ENCODE data around the gene CST11. TPM values are rescaled to one million over a fixed set of nuclear protein-coding genes. Genes with fewer than 3 reads are reported as not detected.

CST11 gene
- total and polyA plus RNA-seq, 11 donors, result not detected

DNA sequence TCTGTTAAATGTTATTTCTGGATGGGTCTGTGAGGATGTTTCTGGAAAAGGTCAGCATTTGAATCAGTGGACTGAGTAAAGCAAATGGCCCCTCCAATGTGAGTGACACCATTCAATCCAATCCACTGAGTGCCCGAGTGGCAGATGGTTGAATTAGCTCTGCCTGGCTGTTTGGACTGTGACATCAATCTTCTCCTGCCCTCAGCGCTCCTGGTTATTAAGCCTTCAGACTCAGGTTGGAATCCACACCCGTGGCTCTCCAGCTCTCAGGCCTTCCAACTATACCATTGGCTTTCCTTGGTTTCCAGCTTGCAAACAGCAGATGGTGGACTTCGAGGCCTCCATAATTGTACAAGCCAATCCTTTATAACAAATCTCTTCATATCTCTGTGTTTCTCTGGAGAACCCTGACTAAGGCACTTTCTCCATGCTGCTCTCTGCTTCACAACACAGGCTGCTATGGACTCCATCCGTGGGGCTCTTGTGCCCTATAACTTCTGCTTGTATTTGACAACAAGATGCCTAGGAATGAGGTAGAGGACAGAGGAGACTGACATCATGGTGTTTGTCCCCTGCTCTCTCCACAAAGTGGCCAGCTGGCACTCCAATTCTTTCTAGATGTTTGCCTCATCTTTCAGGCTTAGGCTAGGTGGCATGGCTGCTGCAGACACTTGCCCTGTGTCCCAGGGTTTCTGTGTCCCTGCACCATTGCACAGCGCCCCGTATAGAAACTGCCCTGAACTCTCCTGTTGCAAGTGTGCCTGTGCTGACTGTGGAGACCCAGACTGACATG lies 18.0 kb downstream of the CST11 start:
- Histone ChIP-seq H3K9me3 (no peaks in the 10 kb centered on the region), H3K27me3 (no peaks in the 10 kb centered on the region), H3K36me3 (no peaks in the 10 kb centered on the region), H3K4me1 (peaks cover 0 to 11% (median 0%) of the 10 kb centered on the region in 12 donors), H3K27ac (no peak overlapping the region), H3K4me3 (no peak overlapping the region)
- WGBS, 4 donors, result 85 to 92% (median 90%) methylated on average over 7 of the region's 7 CpGs
- TF ChIP-seq, protein P1, sequence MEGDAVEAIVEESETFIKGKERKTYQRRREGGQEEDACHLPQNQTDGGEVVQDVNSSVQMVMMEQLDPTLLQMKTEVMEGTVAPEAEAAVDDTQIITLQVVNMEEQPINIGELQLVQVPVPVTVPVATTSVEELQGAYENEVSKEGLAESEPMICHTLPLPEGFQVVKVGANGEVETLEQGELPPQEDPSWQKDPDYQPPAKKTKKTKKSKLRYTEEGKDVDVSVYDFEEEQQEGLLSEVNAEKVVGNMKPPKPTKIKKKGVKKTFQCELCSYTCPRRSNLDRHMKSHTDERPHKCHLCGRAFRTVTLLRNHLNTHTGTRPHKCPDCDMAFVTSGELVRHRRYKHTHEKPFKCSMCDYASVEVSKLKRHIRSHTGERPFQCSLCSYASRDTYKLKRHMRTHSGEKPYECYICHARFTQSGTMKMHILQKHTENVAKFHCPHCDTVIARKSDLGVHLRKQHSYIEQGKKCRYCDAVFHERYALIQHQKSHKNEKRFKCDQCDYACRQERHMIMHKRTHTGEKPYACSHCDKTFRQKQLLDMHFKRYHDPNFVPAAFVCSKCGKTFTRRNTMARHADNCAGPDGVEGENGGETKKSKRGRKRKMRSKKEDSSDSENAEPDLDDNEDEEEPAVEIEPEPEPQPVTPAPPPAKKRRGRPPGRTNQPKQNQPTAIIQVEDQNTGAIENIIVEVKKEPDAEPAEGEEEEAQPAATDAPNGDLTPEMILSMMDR (IDR thresholded peaks at IDR 0.05), result no peak
- no peak for TF ChIP-seq POLR2A (IDR thresholded peaks at IDR 0.05)
- intact Hi-C loops (cut with DNase I), result no loop called here
- ATAC-seq (no peak), DNase-seq (no peak)

DNA sequence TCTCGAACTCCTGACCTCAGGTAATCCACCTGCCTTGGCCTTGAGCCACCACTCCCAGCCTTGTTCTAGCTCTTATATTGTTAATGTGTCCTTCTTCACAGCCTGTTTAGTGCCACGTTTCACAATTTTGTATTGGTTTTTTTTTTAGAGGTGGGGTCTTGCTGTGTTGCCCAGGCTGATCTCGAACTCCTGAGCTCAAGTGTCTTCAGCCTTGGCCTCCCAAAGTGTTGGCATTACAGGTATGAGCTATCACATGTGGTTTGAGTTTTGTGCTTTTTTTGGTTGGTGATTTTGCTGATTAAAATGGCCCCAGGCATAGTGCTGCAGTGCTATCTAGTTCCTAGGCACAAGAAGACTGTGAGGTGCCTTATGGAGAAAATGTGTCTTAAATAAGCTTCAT lies 19.0 kb downstream of the CST11 start:
- DNase-seq, result no peak
- H3K36me3 ChIP-seq, result no peaks in the 10 kb centered on the region
- H3K4me3 ChIP-seq, result no peak overlapping the region
- H3K27me3 ChIP-seq, result no peaks in the 10 kb centered on the region
- WGBS, 4 donors, result 81 to 89% (median 87%) methylated on average over 3 of the region's 3 CpGs
- H3K27ac ChIP-seq, result no peak overlapping the region
- TF ChIP-seq, protein P1 (IDR thresholded peaks at IDR 0.05), result no peak
- no peak for ATAC-seq
- H3K9me3 ChIP-seq, result no peaks in the 10 kb centered on the region
- peaks cover 0 to 11% (median 0%) of the 10 kb centered on the region in 12 donors for H3K4me1 ChIP-seq
- intact Hi-C loops (cut with DNase I), result no loop called here

DNA sequence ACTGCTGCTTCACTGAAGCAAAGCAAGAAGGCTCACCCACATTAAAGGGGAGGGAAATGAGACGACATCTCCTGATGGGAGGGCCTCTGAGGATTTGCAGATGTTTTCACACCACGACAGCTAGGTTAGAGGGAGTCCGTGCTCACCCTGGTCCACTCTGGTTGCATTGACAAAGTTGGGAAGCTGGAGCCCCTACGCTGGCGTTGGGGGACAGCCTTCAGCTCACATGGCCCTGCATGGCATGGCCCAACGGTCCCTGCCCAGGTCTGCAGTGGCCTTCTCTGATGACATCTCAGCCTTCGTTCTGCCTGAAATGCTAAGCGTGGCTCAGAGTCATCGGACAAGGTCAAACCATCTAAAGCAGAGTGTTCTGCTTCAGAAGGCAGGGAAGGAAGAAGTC lies 27.5 kb downstream of the CST11 start:
- TF ChIP-seq, protein P1 (IDR thresholded peaks at IDR 0.05), result no peak
- TF ChIP-seq POLR2A (IDR thresholded peaks at IDR 0.05), result no peak
- Histone ChIP-seq H3K27ac (no peak overlapping the region), H3K4me3 (no peak overlapping the region), H3K4me1 (peaks cover 0 to 7% (median 5%) of the 10 kb centered on the region in 12 donors), H3K27me3 (peaks cover 0 to 2% (median 0%) of the 10 kb centered on the region in 9 donors), H3K9me3 (no peaks in the 10 kb centered on the region), H3K36me3 (no peaks in the 10 kb centered on the region)
- 83 to 86% (median 84%) methylated on average over 6 to 9 of the region's 9 CpGs for WGBS, 4 donors
- no peak for ATAC-seq
- DNase-seq, result no peak
- intact Hi-C loops (cut with DNase I), result loop anchor here in 1 of 10 donors (10.0 kb wide), 1 partner anchor 60 kb away; the partner anchor contains the start of gene GZF1
